Measurements from ENCODE around the gene ING4. TPM values are rescaled to one million over a fixed set of nuclear protein-coding genes. Genes with fewer than 3 reads are reported as not detected.

ING4 gene
- total RNA-seq, 1 donor from 2014 or later = 135 TPM

- Histone ChIP-seq H3K9ac (no peak overlapping the region), H3K27ac (no peak overlapping the region), H3K4me3 (no peak overlapping the region), H3K79me2 (ENCODE audit: low read depth) (no peaks in the 10 kb centered on the region), H3K36me3 (no peaks in the 10 kb centered on the region), H3K4me2 (no peak overlapping the region), H3K4me1 (no peaks in the 10 kb centered on the region), H2AFZ (replicated peaks) (no peak overlapping the region), H3K9me3 (ENCODE audit: low read depth) (no peaks in the 10 kb centered on the region), H3F3A (ENCODE audit: low read depth) (no peaks in the 10 kb centered on the region), H4K20me1 (ENCODE audit: low read depth) (no peaks in the 10 kb centered on the region), H3K27me3 (no peaks in the 10 kb centered on the region)
- Mint-ChIP-seq H3K9me3 (no peaks in the 10 kb centered on the region), H3K27ac (no peak overlapping the region), H3K27me3 (ENCODE audit: insufficient read depth, low read depth) (peaks cover 5% of the 10 kb centered on the region), H3K4me1 (peaks cover 5% of the 10 kb centered on the region), H3K36me3 (peaks cover 37% of the 10 kb centered on the region), H3K4me3 (no peak overlapping the region)
- DNase-seq (ENCODE audit: low spot score) = no peak
- TF ChIP-seq EZH2 (IDR thresholded peaks at IDR 0.05) = no peak
- TF ChIP-seq EZH2phosphoT487 (IDR thresholded peaks at IDR 0.05) = no peak
- no peak for TF ChIP-seq CTCF (IDR thresholded peaks at IDR 0.05)
These were observed 12.1 kb downstream of the ING4 start for GRCh38 chr12:6650832-6651231.

GRCh38 chr12:6647083-6647604 lies 15.8 kb downstream of the ING4 start, which contains the start of gene ACRBP:
TSS of gene ACRBP (minus strand) at chr12:6647432. CDS start at chr12:6647366, 66 bp downstream.
- H3K4me1 ChIP-seq = no peaks in the 10 kb centered on the region
- Mint-ChIP-seq H3K27me3 (ENCODE audit: insufficient read depth, low read depth) (peaks cover 8% of the 10 kb centered on the region), H3K4me1 (peaks cover 5% of the 10 kb centered on the region), H3K27ac (peak within 1 kb of the TSS; percentile 66), H3K9me3 (no peaks in the 10 kb centered on the region), H3K4me3 (peak within 1 kb of the TSS; percentile 79), H3K36me3 (peaks cover 24% of the 10 kb centered on the region)
- no peak for TF ChIP-seq EZH2phosphoT487 (IDR thresholded peaks at IDR 0.05)
- no peak for TF ChIP-seq CTCF (IDR thresholded peaks at IDR 0.05)
- no peak for TF ChIP-seq EZH2 (IDR thresholded peaks at IDR 0.05)
- peak within 1 kb of the TSS; percentile 87 for H3K4me2 ChIP-seq
- H4K20me1 ChIP-seq (ENCODE audit: low read depth) = no peaks in the 10 kb centered on the region
- H3K9me3 ChIP-seq (ENCODE audit: low read depth) = no peaks in the 10 kb centered on the region
- H3K27ac ChIP-seq = no peak within 1 kb of the TSS
- H3F3A ChIP-seq (ENCODE audit: low read depth) = peaks cover 5% of the 10 kb centered on the region
- H2AFZ ChIP-seq (replicated peaks) = peak within 1 kb of the TSS; percentile 60
- peak within 1 kb of the TSS; percentile 63 for H3K4me3 ChIP-seq
- H3K79me2 ChIP-seq (ENCODE audit: low read depth) = no peaks in the 10 kb centered on the region
- no peak within 1 kb of the TSS for H3K9ac ChIP-seq
- DNase-seq (ENCODE audit: low spot score) = peak; percentile 87
- no peaks in the 10 kb centered on the region for H3K36me3 ChIP-seq
- peaks cover 3% of the 10 kb centered on the region for H3K27me3 ChIP-seq

GRCh38 chr12:6646276-6647082 lies 16.4 kb downstream of the ING4 start:
- H3K9ac ChIP-seq = no peak overlapping the region

More at GRCh38 chr12:6646276-6647082, 16.4 kb downstream of the ING4 start:
- no peak overlapping the region for H3K27ac Mint-ChIP-seq
- peaks cover 21% of the 10 kb centered on the region for H3K36me3 Mint-ChIP-seq
- H3F3A ChIP-seq (ENCODE audit: low read depth) = peaks cover 5% of the 10 kb centered on the region
- peaks cover 8% of the 10 kb centered on the region for H3K27me3 Mint-ChIP-seq (ENCODE audit: insufficient read depth, low read depth)
- peak overlapping the region; percentile 60 for H2AFZ ChIP-seq (replicated peaks)
- H3K4me1 Mint-ChIP-seq = peaks cover 5% of the 10 kb centered on the region
- no peaks in the 10 kb centered on the region for H3K79me2 ChIP-seq (ENCODE audit: low read depth)
- no peak overlapping the region for H3K27ac ChIP-seq
- peaks cover 6% of the 10 kb centered on the region for H3K27me3 ChIP-seq
- H3K9me3 ChIP-seq (ENCODE audit: low read depth) = no peaks in the 10 kb centered on the region
- no peaks in the 10 kb centered on the region for H3K36me3 ChIP-seq
- H3K9me3 Mint-ChIP-seq = no peaks in the 10 kb centered on the region
- no peak for DNase-seq (ENCODE audit: low spot score)
- H3K4me3 Mint-ChIP-seq = peak overlapping the region; percentile 79
- H3K4me1 ChIP-seq = no peaks in the 10 kb centered on the region
- no peaks in the 10 kb centered on the region for H4K20me1 ChIP-seq (ENCODE audit: low read depth)
- peak overlapping the region; percentile 87 for H3K4me2 ChIP-seq
- TF ChIP-seq CTCF (IDR thresholded peaks at IDR 0.05) (no peak), EZH2phosphoT487 (IDR thresholded peaks at IDR 0.05) (no peak), EZH2 (IDR thresholded peaks at IDR 0.05) (no peak)
- peak overlapping the region; percentile 63 for H3K4me3 ChIP-seq

All from neural progenitor cell (in vitro differentiated cells).